NCI-H1048 (cell line): ENCODE data around the gene FLG.
"Not testable (repeated sequence)": the region's sequence is repeated elsewhere in the genome, so short reads cannot be mapped to it uniquely, and the experiment has no call there.

Source experiments
- DNase-seq: peaks from one replicate; lab custom pipeline; 2025; lab: John Stamatoyannopoulos, UW

FLG gene

GRCh38 chr1:152256394-152256793, 68.6 kb downstream of the FLG start:
- not testable (repeated sequence) for DNase-seq
